K562 (cell line): ENCODE data around the gene FBXO15. TPM values are rescaled to one million over a fixed set of nuclear protein-coding genes. Genes with fewer than 3 reads are reported as not detected.

ENCODE experiments used
- ARNT ChIP-seq, 2 experiments: fragments of 450-650 bp; IDR thresholded peaks; 2 replicates each; pipeline ENCODE4 v1.6.1; 2016; ENCODE audit warnings: mild to moderate bottlenecking in 1 of 2
- CXXC5 ChIP-seq: fragments of 250-450 bp; sonication (Bioruptor Pico); IDR thresholded peaks from 2 replicates; pipeline ENCODE4 v1.8.0; 2022; ENCODE audit warnings: inconsistent platforms, mild to moderate bottlenecking, moderate library complexity
- DDX20 ChIP-seq: fragments of 450-650 bp; IDR thresholded peaks from 2 replicates; pipeline ENCODE4 v1.6.1; 2016; ENCODE audit warnings: missing genetic modification characterization, low read depth, mild to moderate bottlenecking, missing compliant biosample characterization, moderate library complexity
- EWSR1 ChIP-seq: fragments of 450-650 bp; IDR thresholded peaks from 2 replicates; pipeline ENCODE4 v1.6.1; 2018; ENCODE audit warnings: borderline replicate concordance, mild to moderate bottlenecking, low read depth, moderate library complexity; ENCODE audit not compliant: partially characterized antibody
- KDM5B ChIP-seq: fragments of 200-600 bp; sonication (generic); IDR thresholded peaks from 2 replicates; pipeline ENCODE4 v1.6.1; 2012; ENCODE audit warnings: low read depth, mild to moderate bottlenecking, moderate library complexity, low read length, control low read depth, inconsistent platforms; ENCODE audit not compliant: insufficient replicate concordance
- RBM39 ChIP-seq: fragments of 200-400 bp; formaldehyde crosslinking; optimal IDR thresholded peaks from 2 replicates; pipeline ENCODE3; 2018; ENCODE audit warnings: low read depth, low read length
- SMAD3 ChIP-seq: fragments of 450-650 bp; formaldehyde crosslinking; conservative IDR thresholded peaks from 2 replicates; pipeline ENCODE4 v1.4.0; 2020; ENCODE audit warnings: mild to moderate bottlenecking
- TAF1 ChIP-seq: IDR thresholded peaks from 2 replicates; pipeline ENCODE4 v1.6.1; 2011; ENCODE audit warnings: mild to moderate bottlenecking, low read length, moderate library complexity; ENCODE audit not compliant: insufficient read depth, control insufficient read depth, severe bottlenecking; ENCODE audit errors: extremely low read depth
- ZKSCAN1 ChIP-seq: fragments of 150-350 bp; IDR thresholded peaks from 2 replicates; pipeline ENCODE4 v1.6.1; 2016; ENCODE audit warnings: low read depth, low read length
- ZNF12 ChIP-seq: sonication (generic); formaldehyde crosslinking; IDR thresholded peaks from 2 replicates; pipeline ENCODE4 v1.4.0; 2020; ENCODE audit warnings: mild to moderate bottlenecking, missing genetic modification reagents
- ZNF217 ChIP-seq: sonication (generic); formaldehyde crosslinking; IDR thresholded peaks from 2 replicates; pipeline ENCODE4 v1.8.0; 2022; ENCODE audit warnings: mild to moderate bottlenecking, missing genetic modification reagents
- ZNF354B ChIP-seq: fragments of 250-450 bp; sonication (Bioruptor Pico); IDR thresholded peaks from 2 replicates; pipeline ENCODE4 v1.4.0; 2020
- ZNF551 ChIP-seq: fragments of 250-450 bp; sonication (Bioruptor Pico); IDR thresholded peaks from 2 replicates; pipeline ENCODE4 v1.5.0; 2021; ENCODE audit warnings: mild to moderate bottlenecking, moderate library complexity
- ZNF644 ChIP-seq: fragments of 200-800 bp; sonication (Bioruptor generic); IDR thresholded peaks from 2 replicates; pipeline ENCODE4 v1.6.1; 2016; ENCODE audit warnings: low read depth, missing genetic modification characterization, missing compliant biosample characterization
- ZNF766 ChIP-seq: fragments of 200-800 bp; sonication (Bioruptor generic); conservative IDR thresholded peaks from 2 replicates; pipeline ENCODE4 v1.6.1; 2016; ENCODE audit warnings: missing genetic modification characterization, missing compliant biosample characterization
- polyA plus RNA-seq, 8 experiments: library from polyadenylated mRNA; depleted of rRNA in 4 of 8; stranded (reverse) in 5 of 8; unstranded in 3 of 8; fragments of >200 nt; fragmentation: Nextera tagmentation in 2 of 8; fragmentation: Illumina TruSeq in 1 of 8; extraction: Ambion mirVana in 2 of 8; extraction: Trizol in 1 of 8; gene quantifications; 2 replicates each; pipeline versions ENCODE4 v1.2.1 to v1.2.3, GENCODE V29; 2011 to 2014; ENCODE audit warnings: inconsistent platforms in 1 of 8, missing spikeins in 1 of 8
- total RNA-seq, 7 experiments: library from RNA; depleted of rRNA in 6 of 7; stranded (reverse); fragments of >200 nt in 6 of 7; fragmentation: Illumina TruSeq in 2 of 7; extraction: Trizol in 2 of 7; gene quantifications; 2 replicates each; pipeline versions ENCODE4 v1.2.1 to v1.2.3, GENCODE V29; 2011 to 2021; ENCODE audit warnings: low replicate concordance in 1 of 7
- TF ChIP-seq, protein P1 (sequence below): IDR thresholded peaks from 3 replicates; pipeline ENCODE4 v1.6.1; 2011; ENCODE audit warnings: borderline replicate concordance, mild to moderate bottlenecking; ENCODE audit not compliant: insufficient read length, insufficient read depth
- TF ChIP-seq, protein P2 (sequence below): fragments of 450-650 bp; formaldehyde crosslinking; IDR thresholded peaks from 2 replicates; pipeline ENCODE4 v1.4.0; 2020; ENCODE audit warnings: mild to moderate bottlenecking, moderate library complexity
- TF ChIP-seq, protein P3 (sequence below): fragments of 250-450 bp; sonication (Bioruptor Pico); IDR thresholded peaks from 2 replicates; pipeline ENCODE4 v1.8.0; 2021; ENCODE audit warnings: mild to moderate bottlenecking, moderate library complexity
- TF ChIP-seq, protein P4 (sequence below): fragments of 450-650 bp; formaldehyde crosslinking; IDR thresholded peaks from 2 replicates; pipeline ENCODE4 v1.4.0; 2020; ENCODE audit warnings: mild to moderate bottlenecking

Gene FBXO15
- total and polyA plus RNA-seq, 9 of the 15 experiments (the other 6 are each of a cell fraction or from before 2014, with no cell fraction given) = 0.07 to 0.43 (median 0.27) TPM; not detected in 1

DNA sequence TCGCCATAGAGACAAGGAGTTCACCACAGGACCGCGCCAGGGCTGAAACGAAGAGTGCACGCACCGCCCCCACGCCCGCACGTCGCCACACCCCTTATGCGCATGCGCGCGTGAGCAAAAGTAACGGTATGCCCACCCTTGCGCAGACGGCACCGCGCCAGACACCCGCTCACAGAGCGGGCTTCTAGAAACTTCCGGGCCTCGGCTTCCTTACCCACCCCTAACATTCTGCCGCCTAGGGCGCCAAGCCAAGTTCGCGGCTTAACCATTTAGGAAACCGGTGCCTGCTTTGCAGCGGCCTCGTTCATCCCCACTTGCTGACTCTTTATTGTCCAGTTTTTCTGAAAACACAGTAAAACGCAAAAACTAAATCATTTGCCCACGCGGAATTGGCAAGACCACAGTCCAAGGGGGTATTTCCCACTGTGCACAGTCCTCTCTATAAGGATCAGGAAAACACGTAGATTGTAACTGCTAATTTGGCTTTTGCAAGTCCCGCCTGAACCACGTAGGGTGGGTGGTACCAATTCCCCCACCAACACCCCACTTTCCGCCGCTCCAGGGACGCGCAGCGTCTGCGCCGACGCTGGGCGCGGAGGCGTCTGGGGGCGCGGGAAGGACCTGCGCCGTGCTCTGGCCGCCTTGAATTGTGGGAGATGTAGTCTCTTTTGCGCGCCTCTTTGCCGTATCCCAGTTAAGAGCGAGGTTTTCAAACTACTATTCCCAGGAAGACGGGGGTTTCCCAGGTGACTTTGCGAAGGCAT is at the start of gene FBXO15, which contains the start of gene TIMM21 (continued):
- TF ChIP-seq, protein P1, sequence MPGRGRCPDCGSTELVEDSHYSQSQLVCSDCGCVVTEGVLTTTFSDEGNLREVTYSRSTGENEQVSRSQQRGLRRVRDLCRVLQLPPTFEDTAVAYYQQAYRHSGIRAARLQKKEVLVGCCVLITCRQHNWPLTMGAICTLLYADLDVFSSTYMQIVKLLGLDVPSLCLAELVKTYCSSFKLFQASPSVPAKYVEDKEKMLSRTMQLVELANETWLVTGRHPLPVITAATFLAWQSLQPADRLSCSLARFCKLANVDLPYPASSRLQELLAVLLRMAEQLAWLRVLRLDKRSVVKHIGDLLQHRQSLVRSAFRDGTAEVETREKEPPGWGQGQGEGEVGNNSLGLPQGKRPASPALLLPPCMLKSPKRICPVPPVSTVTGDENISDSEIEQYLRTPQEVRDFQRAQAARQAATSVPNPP = no peak
- TF ChIP-seq TAF1 = peak; percentile 43
- TF ChIP-seq ZNF766 (CRISPR knock-in tag) = peak; percentile 92
- TF ChIP-seq, protein P2, sequence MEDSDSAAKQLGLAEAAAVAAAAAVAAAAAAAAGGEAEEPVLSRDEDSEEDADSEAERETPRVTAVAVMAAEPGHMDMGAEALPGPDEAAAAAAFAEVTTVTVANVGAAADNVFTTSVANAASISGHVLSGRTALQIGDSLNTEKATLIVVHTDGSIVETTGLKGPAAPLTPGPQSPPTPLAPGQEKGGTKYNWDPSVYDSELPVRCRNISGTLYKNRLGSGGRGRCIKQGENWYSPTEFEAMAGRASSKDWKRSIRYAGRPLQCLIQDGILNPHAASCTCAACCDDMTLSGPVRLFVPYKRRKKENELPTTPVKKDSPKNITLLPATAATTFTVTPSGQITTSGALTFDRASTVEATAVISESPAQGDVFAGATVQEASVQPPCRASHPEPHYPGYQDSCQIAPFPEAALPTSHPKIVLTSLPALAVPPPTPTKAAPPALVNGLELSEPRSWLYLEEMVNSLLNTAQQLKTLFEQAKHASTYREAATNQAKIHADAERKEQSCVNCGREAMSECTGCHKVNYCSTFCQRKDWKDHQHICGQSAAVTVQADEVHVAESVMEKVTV (CRISPR knock-in tag) = no peak
- no peak for TF ChIP-seq ZNF354B
- no peak for TF ChIP-seq ZKSCAN1
- TF ChIP-seq CXXC5 (CRISPR knock-in tag) = peak; percentile 84
- no peak for TF ChIP-seq ZNF12 (CRISPR knock-in tag)
- TF ChIP-seq, protein P3, sequence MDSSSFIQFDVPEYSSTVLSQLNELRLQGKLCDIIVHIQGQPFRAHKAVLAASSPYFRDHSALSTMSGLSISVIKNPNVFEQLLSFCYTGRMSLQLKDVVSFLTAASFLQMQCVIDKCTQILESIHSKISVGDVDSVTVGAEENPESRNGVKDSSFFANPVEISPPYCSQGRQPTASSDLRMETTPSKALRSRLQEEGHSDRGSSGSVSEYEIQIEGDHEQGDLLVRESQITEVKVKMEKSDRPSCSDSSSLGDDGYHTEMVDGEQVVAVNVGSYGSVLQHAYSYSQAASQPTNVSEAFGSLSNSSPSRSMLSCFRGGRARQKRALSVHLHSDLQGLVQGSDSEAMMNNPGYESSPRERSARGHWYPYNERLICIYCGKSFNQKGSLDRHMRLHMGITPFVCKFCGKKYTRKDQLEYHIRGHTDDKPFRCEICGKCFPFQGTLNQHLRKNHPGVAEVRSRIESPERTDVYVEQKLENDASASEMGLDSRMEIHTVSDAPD (CRISPR knock-in tag) = no peak
- TF ChIP-seq, protein P4, sequence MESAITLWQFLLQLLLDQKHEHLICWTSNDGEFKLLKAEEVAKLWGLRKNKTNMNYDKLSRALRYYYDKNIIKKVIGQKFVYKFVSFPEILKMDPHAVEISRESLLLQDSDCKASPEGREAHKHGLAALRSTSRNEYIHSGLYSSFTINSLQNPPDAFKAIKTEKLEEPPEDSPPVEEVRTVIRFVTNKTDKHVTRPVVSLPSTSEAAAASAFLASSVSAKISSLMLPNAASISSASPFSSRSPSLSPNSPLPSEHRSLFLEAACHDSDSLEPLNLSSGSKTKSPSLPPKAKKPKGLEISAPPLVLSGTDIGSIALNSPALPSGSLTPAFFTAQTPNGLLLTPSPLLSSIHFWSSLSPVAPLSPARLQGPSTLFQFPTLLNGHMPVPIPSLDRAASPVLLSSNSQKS (CRISPR knock-in tag) = no peak
- TF ChIP-seq KDM5B = peak; percentile 67
- TF ChIP-seq EWSR1 = no peak
- no peak for TF ChIP-seq ZNF217 (CRISPR knock-in tag)
- TF ChIP-seq ARNT (IDR thresholded peaks at IDR 0.05) = 0 out of 4 replicates have a peak, but pooled peaks of 1 of the 2 experiments have one; percentile 58
- no peak for TF ChIP-seq DDX20 (tag)
- TF ChIP-seq ZNF644 (tag) = peak; percentile 95
- no peak for TF ChIP-seq SMAD3 (CRISPR knock-in tag)
- TF ChIP-seq ZNF551 = no peak
- TF ChIP-seq RBM39 = no peak
